H1 (cell line): ENCODE data around the gene ACSL3. TPM values are rescaled to one million over a fixed set of nuclear protein-coding genes. Genes with fewer than 3 reads are reported as not detected.

ENCODE experiments used
- CTCF ChIA-PET: fragments of 300-600 bp; sonication (Branson Sonifier 250); formaldehyde crosslinking; loops from one replicate; lab custom pipeline; 2021; ENCODE audit not compliant: partially characterized antibody; lab: Charles Lee
- POLR2A ChIA-PET: fragments of 300-600 bp; sonication (Branson Sonifier 250); formaldehyde crosslinking; loops from one replicate; lab custom pipeline; 2021; ENCODE audit warnings: inconsistent platforms; ENCODE audit not compliant: partially characterized antibody; lab: Charles Lee
- DNase-seq, 2 experiments: peaks; one replicate each; pipeline versions ENCODE4 v3.0.0 to v3.0.0-alpha.2; 2010 to 2022; ENCODE audit warnings: low spot score in 2 of 2, low read depth in 1 of 2, mixed read lengths in 1 of 2
- FAIRE-seq: peaks from 2 replicates; lab custom pipeline; 2011; peaks lifted over from hg19 to GRCh38; lab: Jason Lieb, UNC
- H2AFZ ChIP-seq: 2 replicates; pipeline ENCODE4 v1.8.1; 2012; ENCODE audit warnings: low read length, inconsistent platforms
- H2AK5ac ChIP-seq: 2 replicates; pipeline ENCODE4 v1.6.1; 2013; ENCODE audit warnings: low read depth, low read length
- H2BK120ac ChIP-seq: replicated peaks from 2 replicates; pipeline ENCODE3; 2013; ENCODE audit warnings: low read depth, low read length, inconsistent platforms
- H2BK12ac ChIP-seq: 2 replicates; pipeline ENCODE4 v1.6.1; 2013; ENCODE audit warnings: low read depth, low read length
- H2BK15ac ChIP-seq: 2 replicates; pipeline ENCODE4 v1.6.1; 2013; ENCODE audit warnings: low read length
- H2BK20ac ChIP-seq: 2 replicates; pipeline ENCODE4 v1.6.1; 2013; ENCODE audit warnings: low read length
- H2BK5ac ChIP-seq: 2 replicates; pipeline ENCODE4 v1.6.1; 2013; ENCODE audit warnings: low read depth, low read length
- H3K14ac ChIP-seq: 2 replicates; pipeline ENCODE4 v1.6.1; 2013; ENCODE audit warnings: inconsistent platforms; ENCODE audit not compliant: insufficient read length
- H3K18ac ChIP-seq: 2 replicates; pipeline ENCODE4 v1.6.1; 2013; ENCODE audit warnings: low read length; ENCODE audit errors: extremely low read depth
- H3K23ac ChIP-seq: 2 replicates; pipeline ENCODE4 v1.6.1; 2013; ENCODE audit warnings: inconsistent platforms; ENCODE audit not compliant: insufficient read length
- H3K23me2 ChIP-seq: 2 replicates; pipeline ENCODE4 v1.6.1; 2013; ENCODE audit warnings: low read depth, low read length
- H3K27ac ChIP-seq: 2 replicates; pipeline ENCODE4 v1.6.1; 2011; ENCODE audit warnings: low read depth, low read length, inconsistent platforms
- H3K27me3 ChIP-seq, 4 experiments: replicated peaks in 1 of 4; 1 replicate in 1 of 4; 2 replicates in 3 of 4; pipeline versions ENCODE4 v1.6.1 to v1.8.1; 2011 to 2013; ENCODE audit warnings: low read length in 3 of 4, mild to moderate bottlenecking in 3 of 4, inconsistent platforms in 2 of 4, mixed read lengths in 2 of 4, moderate library complexity in 1 of 4; ENCODE audit not compliant: control insufficient read depth in 3 of 4, insufficient read depth in 3 of 4; ENCODE audit errors: extremely low read depth in 1 of 4
- H3K36me3 ChIP-seq, 4 experiments: 2 replicates each; pipeline versions ENCODE4 v1.6.1 to v1.8.1; 2011 to 2013; ENCODE audit warnings: mild to moderate bottlenecking in 4 of 4, low read length in 3 of 4, moderate library complexity in 2 of 4, control low read depth in 1 of 4, inconsistent platforms in 1 of 4; ENCODE audit not compliant: insufficient read depth in 4 of 4, control insufficient read depth in 2 of 4
- H3K4ac ChIP-seq: replicated peaks from 2 replicates; pipeline ENCODE3; 2013; ENCODE audit warnings: low read length, low read depth, mixed read lengths, inconsistent platforms; ENCODE audit not compliant: insufficient read length
- H3K4me1 ChIP-seq, 4 experiments: replicated peaks in 1 of 4; 1 replicate in 1 of 4; 2 replicates in 3 of 4; pipeline versions ENCODE4 v1.6.1 to v1.8.1; 2011 to 2013; ENCODE audit warnings: low read length in 3 of 4, inconsistent platforms in 2 of 4, mixed read lengths in 1 of 4; ENCODE audit not compliant: insufficient read depth in 4 of 4, control insufficient read depth in 3 of 4
- H3K4me2 ChIP-seq, 2 experiments: 2 replicates each; pipeline versions ENCODE4 v1.6.1 to v1.8.1; 2011 to 2013; ENCODE audit warnings: low read depth in 2 of 2, low read length in 2 of 2, control low read depth in 1 of 2, inconsistent platforms in 1 of 2, mild to moderate bottlenecking in 1 of 2; ENCODE audit not compliant: insufficient read depth in 1 of 2
- H3K4me3 ChIP-seq, 4 experiments: fragments of 200-600, 300-600 bp in 1 of 4; sonication (generic), shearing (Covaris generic), sonication (Bioruptor Twin) in 1 of 4; 2 replicates each; pipeline versions ENCODE4 v1.5.1 to v1.8.1; 2011 to 2016; ENCODE audit warnings: low read length in 4 of 4, low read depth in 3 of 4, control low read depth in 2 of 4, inconsistent platforms in 2 of 4, mild to moderate bottlenecking in 2 of 4, mixed read lengths in 1 of 4, moderate library complexity in 1 of 4; ENCODE audit not compliant: insufficient read depth in 2 of 4; ENCODE audit errors: extremely low read depth in 1 of 4
- H3K56ac ChIP-seq: replicated peaks from 2 replicates; pipeline ENCODE3; 2013; ENCODE audit warnings: low read depth, mild to moderate bottlenecking, mixed read lengths, low read length, inconsistent platforms; ENCODE audit not compliant: insufficient read length
- H3K79me1 ChIP-seq: 2 replicates; pipeline ENCODE4 v1.6.1; 2013; ENCODE audit warnings: low read depth, low read length, control low read depth
- H3K79me2 ChIP-seq, 2 experiments: 2 replicates each; pipeline versions ENCODE4 v1.6.1 to v1.8.1; 2012 to 2013; ENCODE audit warnings: low read length in 2 of 2, mild to moderate bottlenecking in 2 of 2, inconsistent platforms in 1 of 2; ENCODE audit not compliant: insufficient read depth in 2 of 2, control insufficient read depth in 1 of 2
- H3K9ac ChIP-seq, 4 experiments: replicated peaks in 1 of 4; 1 replicate in 1 of 4; 2 replicates in 3 of 4; pipeline versions ENCODE4 v1.6.1 to v1.8.1; 2011 to 2013; ENCODE audit warnings: low read depth in 3 of 4, low read length in 3 of 4, control low read depth in 2 of 4, mild to moderate bottlenecking in 2 of 4, moderate library complexity in 2 of 4, inconsistent platforms in 1 of 4; ENCODE audit errors: extremely low read depth in 1 of 4
- H3K9me3 ChIP-seq, 2 experiments: 2 replicates each; pipeline versions ENCODE4 v1.6.1 to v1.8.1; 2012 to 2013; ENCODE audit warnings: mild to moderate bottlenecking in 2 of 2, moderate library complexity in 2 of 2, control low read depth in 1 of 2, inconsistent platforms in 1 of 2, low read depth in 1 of 2, low read length in 1 of 2, mixed read lengths in 1 of 2; ENCODE audit not compliant: insufficient read depth in 2 of 2
- H4K20me1 ChIP-seq, 2 experiments: replicated peaks in 1 of 2; 2 replicates each; pipeline versions ENCODE3 to v1.8.1; 2011 to 2013; ENCODE audit warnings: inconsistent platforms in 2 of 2, low read length in 2 of 2, mild to moderate bottlenecking in 1 of 2; ENCODE audit not compliant: insufficient read depth in 2 of 2, control insufficient read depth in 1 of 2
- H4K5ac ChIP-seq: 2 replicates; pipeline ENCODE4 v1.6.1; 2013; ENCODE audit warnings: low read length, low read depth, mixed read lengths, inconsistent platforms; ENCODE audit not compliant: insufficient read length
- H4K8ac ChIP-seq: 2 replicates; pipeline ENCODE4 v1.8.0; 2013; ENCODE audit warnings: mild to moderate bottlenecking, moderate library complexity, low read length, inconsistent platforms; ENCODE audit not compliant: insufficient read depth; ENCODE audit errors: extremely low read depth
- H4K91ac ChIP-seq: replicated peaks from 2 replicates; pipeline ENCODE3; 2013; ENCODE audit warnings: low read length, mixed read lengths, inconsistent platforms; ENCODE audit not compliant: insufficient read length
- CEBPB ChIP-seq: IDR thresholded peaks from 2 replicates; pipeline ENCODE4 v1.6.1; 2012; ENCODE audit warnings: low read depth, low read length
- JUND ChIP-seq: IDR thresholded peaks from 2 replicates; pipeline ENCODE4 v1.6.1; 2011; ENCODE audit warnings: mild to moderate bottlenecking, improper control_type of control experiment, low read length
- RAD21 ChIP-seq, 2 experiments: IDR thresholded peaks in 1 of 2; conservative IDR thresholded peaks in 1 of 2; 2 replicates each; pipeline ENCODE4 v1.6.1; 2011; ENCODE audit warnings: low read depth in 2 of 2, low read length in 2 of 2, improper control_type of control experiment in 1 of 2, inconsistent platforms in 1 of 2, mild to moderate bottlenecking in 1 of 2, moderate library complexity in 1 of 2
- SAP30 ChIP-seq: fragments of 300-600 bp; sonication (generic); IDR thresholded peaks from 2 replicates; pipeline ENCODE4 v1.7.1; 2012; ENCODE audit warnings: low read length, moderate library complexity, mild to moderate bottlenecking, inconsistent platforms; ENCODE audit not compliant: insufficient read depth, insufficient replicate concordance
- YY1 ChIP-seq: IDR thresholded peaks from 2 replicates; pipeline ENCODE4 v1.6.1; 2011; ENCODE audit warnings: low read depth, mild to moderate bottlenecking, low read length
- WGBS, 2 experiments: shearing (Covaris generic) in 1 of 2; methylation state at CpG; one replicate each; pipeline versions ENCODE4 v1.1.6 to v1.1.7; 2013 to 2015; ENCODE audit warnings: low lambda C conversion rate in 2 of 2, mixed read lengths in 2 of 2, inconsistent platforms in 1 of 2, low coverage in 1 of 2, missing lambda C conversion rate in 1 of 2; ENCODE audit not compliant: insufficient replicate concordance in 2 of 2, insufficient coverage in 1 of 2, insufficient read length in 1 of 2; ENCODE audit errors: extremely low coverage in 1 of 2, missing lambda C conversion rate in 1 of 2; 5-methylcytosine and 5-hydroxymethylcytosine counted together
- polyA plus RNA-seq, 7 experiments: library from polyadenylated mRNA; depleted of rRNA in 3 of 7; stranded (reverse) in 5 of 7; unstranded in 2 of 7; fragments of >200 nt in 5 of 7; fragments of 200-250 nt in 2 of 7; gene quantifications; 1 replicate in 5 of 7; 2 replicates in 1 of 7; 4 replicates in 1 of 7; pipeline versions ENCODE4 v1.2.1 to v1.2.3, GENCODE V29; 2011 to 2013; ENCODE audit warnings: missing spikeins in 2 of 7, mixed read lengths in 2 of 7
- total RNA-seq: library from RNA; stranded (reverse); fragmentation: NEBNext Ultra II Directional; extraction: Animal tissue kit (Norgen Biotek cat#: 25700); gene quantifications from 2 replicates; pipeline ENCODE4 v1.2.1, GENCODE V29; 2021
- TF ChIP-seq, protein P1 (sequence below), 3 experiments: IDR thresholded peaks; 1 replicate in 2 of 3; 2 replicates in 1 of 3; pipeline versions ENCODE4 v1.5.1 to v1.6.1; 2011; ENCODE audit warnings: low read length in 3 of 3, mild to moderate bottlenecking in 3 of 3, inconsistent platforms in 2 of 3, low read depth in 1 of 3, moderate library complexity in 1 of 3; ENCODE audit not compliant: insufficient read depth in 1 of 3; ENCODE audit errors: control extremely low read depth in 1 of 3

The ACSL3 gene
- total and polyA plus RNA-seq, 2 of the 8 experiments (the other 6 are each of a cell fraction or from before 2014, with no cell fraction given) = 37.5 to 98.1 TPM

DNA sequence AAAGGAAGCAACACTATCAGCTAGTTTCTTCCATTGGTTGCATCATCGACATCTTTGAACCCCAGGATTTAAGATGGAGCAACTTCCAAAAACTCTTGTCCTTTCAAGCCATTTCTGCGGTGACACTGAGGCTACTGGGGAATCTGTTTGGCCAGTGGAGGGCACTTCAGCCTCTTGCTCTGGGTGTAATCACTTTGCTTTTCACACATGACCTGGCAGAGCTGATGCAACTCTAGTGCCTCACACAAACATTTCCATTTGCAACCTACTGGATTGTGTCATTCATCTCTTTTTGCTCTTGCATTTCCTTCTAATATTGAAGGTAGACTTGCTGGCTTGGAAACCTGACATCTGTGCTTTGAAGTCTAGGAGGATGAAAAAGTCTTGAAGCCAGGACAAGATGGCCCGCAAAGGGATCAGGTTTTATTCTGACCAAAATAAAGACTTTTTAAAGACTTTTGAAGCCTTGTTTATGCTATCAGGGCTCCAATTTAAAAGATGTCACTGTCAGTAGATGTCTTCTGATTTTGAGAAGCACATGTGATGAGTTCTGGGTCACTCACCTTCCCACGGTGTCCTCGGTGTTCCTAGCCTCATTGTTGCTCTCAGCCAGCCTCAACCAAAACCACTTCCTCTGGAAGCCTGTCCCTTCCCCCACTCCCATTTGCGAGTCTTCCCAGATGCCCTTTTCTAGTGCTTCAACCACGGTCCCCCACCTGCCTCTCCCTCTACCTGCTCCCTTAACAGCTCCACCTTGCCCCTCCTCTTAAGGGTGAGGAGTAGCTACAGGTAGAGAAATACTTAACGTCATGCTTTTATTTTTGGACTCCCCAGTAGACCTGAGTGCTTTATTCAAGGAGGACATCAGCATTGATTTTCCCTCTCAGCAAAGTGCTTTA, 121.4 kb downstream of the ACSL3 start:
- H3K4me1 ChIP-seq = peaks cover 0 to 3% (median 1%) of the 10 kb centered on the region in 4 experiments; a peak in 3 of 7 replicates
- DNase-seq (no peak), FAIRE-seq (peak; percentile 73)
- H3K9ac ChIP-seq = no peak overlapping the region
- POLR2A ChIA-PET = interaction anchor here (2.0 kb wide), 1 partner anchor 239 kb away, joined by 6 read pairs; no protein-coding TSS in a partner anchor
- peaks cover 12 to 18% of the 10 kb centered on the region in 2 experiments for H3K9me3 ChIP-seq
- H3K4me2 ChIP-seq = no peak overlapping the region
- peaks cover 0 to 1% (median 0%) of the 10 kb centered on the region in 4 experiments; a peak in 1 of 7 replicates for H3K27me3 ChIP-seq
- no peak overlapping the region for H3K14ac ChIP-seq
- no peak overlapping the region for H3K56ac ChIP-seq
- 85% methylated on average over 8 of the region's 8 CpGs; no CpG with 5 or more reads in 1 of the 2 experiments for WGBS, 2 experiments
- no peaks in the 10 kb centered on the region for H4K20me1 ChIP-seq
- no peak overlapping the region for H3K4me3 ChIP-seq
- H2AK5ac ChIP-seq = no peak overlapping the region
- peak overlapping the region; percentile 51; the same call in 1 of the 2 replicates for H2BK12ac ChIP-seq
- H3K23ac ChIP-seq = no peak overlapping the region
- peak overlapping the region; percentile 55; the same call in 1 of the 2 replicates for H2BK5ac ChIP-seq
- H4K8ac ChIP-seq = no peak overlapping the region
- 0 out of 2 replicates have a peak overlapping the region, but pooled peaks have one; percentile 0 for H2BK20ac ChIP-seq
- no peak overlapping the region; the same call in 1 of the 2 replicates for H3K18ac ChIP-seq
- no peak overlapping the region for H3K4ac ChIP-seq
- no peak overlapping the region for H4K5ac ChIP-seq
- H3K36me3 ChIP-seq = no peaks in the 10 kb centered on the region
- H2BK15ac ChIP-seq = 0 out of 2 replicates have a peak overlapping the region, but pooled peaks have one; percentile 48
- peak overlapping the region; percentile 29 for H2AFZ ChIP-seq
- no peaks in the 10 kb centered on the region for H3K23me2 ChIP-seq
- no peak overlapping the region for H3K27ac ChIP-seq
- no peaks in the 10 kb centered on the region for H3K79me1 ChIP-seq
- CTCF ChIA-PET = interaction anchor here (0.7 to 4.2 kb wide), 17 partner anchors 10 to 819 kb away, joined by 3 to 39 read pairs (median 3); no protein-coding TSS in a partner anchor
- no peaks in the 10 kb centered on the region for H3K79me2 ChIP-seq
- H4K91ac ChIP-seq = peak overlapping the region; percentile 5
- H2BK120ac ChIP-seq = no peak overlapping the region
- TF ChIP-seq RAD21 (IDR thresholded peaks at IDR 0.05 in 1 of 2, conservative IDR thresholded peaks at IDR 0.05 in 1 of 2; ENCODE audit: low read depth in 2 of 2, low read length in 2 of 2) = peak; percentile 76 to 77
- 0 out of 2 replicates have a peak, but pooled peaks have one; percentile 37 for TF ChIP-seq JUND
- TF ChIP-seq, protein P1, sequence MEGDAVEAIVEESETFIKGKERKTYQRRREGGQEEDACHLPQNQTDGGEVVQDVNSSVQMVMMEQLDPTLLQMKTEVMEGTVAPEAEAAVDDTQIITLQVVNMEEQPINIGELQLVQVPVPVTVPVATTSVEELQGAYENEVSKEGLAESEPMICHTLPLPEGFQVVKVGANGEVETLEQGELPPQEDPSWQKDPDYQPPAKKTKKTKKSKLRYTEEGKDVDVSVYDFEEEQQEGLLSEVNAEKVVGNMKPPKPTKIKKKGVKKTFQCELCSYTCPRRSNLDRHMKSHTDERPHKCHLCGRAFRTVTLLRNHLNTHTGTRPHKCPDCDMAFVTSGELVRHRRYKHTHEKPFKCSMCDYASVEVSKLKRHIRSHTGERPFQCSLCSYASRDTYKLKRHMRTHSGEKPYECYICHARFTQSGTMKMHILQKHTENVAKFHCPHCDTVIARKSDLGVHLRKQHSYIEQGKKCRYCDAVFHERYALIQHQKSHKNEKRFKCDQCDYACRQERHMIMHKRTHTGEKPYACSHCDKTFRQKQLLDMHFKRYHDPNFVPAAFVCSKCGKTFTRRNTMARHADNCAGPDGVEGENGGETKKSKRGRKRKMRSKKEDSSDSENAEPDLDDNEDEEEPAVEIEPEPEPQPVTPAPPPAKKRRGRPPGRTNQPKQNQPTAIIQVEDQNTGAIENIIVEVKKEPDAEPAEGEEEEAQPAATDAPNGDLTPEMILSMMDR (IDR thresholded peaks at IDR 0.05; ENCODE audit: control extremely low read depth in 1 of 3, insufficient read depth in 1 of 3, low read depth in 1 of 3, low read length in 3 of 3) = peak; percentile 53 to 69 (median 54)
- TF ChIP-seq SAP30 = no peak
- peak; percentile 92 for TF ChIP-seq CEBPB
- 0 out of 2 replicates have a peak, but pooled peaks have one; percentile 39 for TF ChIP-seq YY1
